ENCODE results near the gene PSMD9. TPM values are rescaled to one million over a fixed set of nuclear protein-coding genes. Genes with fewer than 3 reads are reported as not detected.

The PSMD9 gene
- total RNA-seq, result 28.1 TPM
- long read RNA-seq, transcript PSMD9-201 (6 exons, 2,307 nt), result minor isoform, 5 of 56 reads
- long read RNA-seq, transcript PSMD9-207 (6 exons, 2,784 nt), result major isoform, 50 of 56 reads
- long read RNA-seq, partial matches to known transcripts, result 0 of 56 reads
- long read RNA-seq, other reads (novel, unspliced or antisense), result 0 of 56 reads

GRCh38 chr12:121888478-121889273, at the start of gene PSMD9:
Gene PSMD9 (plus strand): TSS chr12:121888790. CDS start chr12:121888857, 67 bp downstream.
- intact Hi-C loops (cut with micrococcal nuclease), result no loop called here
- Histone ChIP-seq H3K36me3 (peaks cover 4% of the 10 kb centered on the region), H3K27ac (replicated peaks) (peak within 1 kb of the TSS; percentile 97), H3K4me3 (peak within 1 kb of the TSS; percentile 90), H3K4me1 (peaks cover 36% of the 10 kb centered on the region), H3K9me3 (replicated peaks) (no peaks in the 10 kb centered on the region), H3K27me3 (ENCODE audit: low read depth) (no peaks in the 10 kb centered on the region)
- peak; percentile 72 for TF ChIP-seq CTCF (IDR thresholded peaks at IDR 0.05; ENCODE audit: borderline replicate concordance)
- peak; percentile 98 for DNase-seq

GRCh38 chr12:121839106-121839992, 49.2 kb upstream of the PSMD9 start:
- H3K4me1 ChIP-seq, result peaks cover 11% of the 10 kb centered on the region
- TF ChIP-seq CTCF (IDR thresholded peaks at IDR 0.05; ENCODE audit: borderline replicate concordance), result peak; percentile 68
- H3K4me3 ChIP-seq, result peak overlapping the region; percentile 72
- intact Hi-C loops (cut with micrococcal nuclease), result no loop called here
- peak overlapping the region; percentile 72 for H3K27ac ChIP-seq (replicated peaks)
- no peaks in the 10 kb centered on the region for H3K9me3 ChIP-seq (replicated peaks)
- DNase-seq, result peak; percentile 100
- H3K27me3 ChIP-seq (ENCODE audit: low read depth), result no peaks in the 10 kb centered on the region
- no peaks in the 10 kb centered on the region for H3K36me3 ChIP-seq

- Histone ChIP-seq H3K27ac (replicated peaks) (peak overlapping the region; percentile 72), H3K9me3 (replicated peaks) (no peaks in the 10 kb centered on the region), H3K4me1 (peaks cover 11% of the 10 kb centered on the region), H3K4me3 (peak overlapping the region; percentile 72), H3K27me3 (ENCODE audit: low read depth) (no peaks in the 10 kb centered on the region), H3K36me3 (no peaks in the 10 kb centered on the region)
- no peak for TF ChIP-seq CTCF (IDR thresholded peaks at IDR 0.05; ENCODE audit: borderline replicate concordance)
- intact Hi-C loops (cut with micrococcal nuclease), result no loop called here
- no peak for DNase-seq
Measured at GRCh38 chr12:121839993-121840761, 48.4 kb upstream of the PSMD9 start.

GRCh38 chr12:121843236-121843982, 45.2 kb upstream of the PSMD9 start:
- no peak for TF ChIP-seq CTCF (IDR thresholded peaks at IDR 0.05; ENCODE audit: borderline replicate concordance)
- Histone ChIP-seq H3K27ac (replicated peaks) (no peak overlapping the region), H3K4me1 (peaks cover 11% of the 10 kb centered on the region), H3K27me3 (ENCODE audit: low read depth) (no peaks in the 10 kb centered on the region), H3K4me3 (no peak overlapping the region), H3K9me3 (replicated peaks) (no peaks in the 10 kb centered on the region), H3K36me3 (no peaks in the 10 kb centered on the region)
- DNase-seq, result no peak
- intact Hi-C loops (cut with micrococcal nuclease), result no loop called here
